NCI-H1105 treated with DMSO at 0.1 percent for 48 hours (cell line): ENCODE measurements around the gene PFN4.

Source experiments
- DNase-seq: peaks from one replicate; lab custom pipeline; 2025; lab: John Stamatoyannopoulos, UW

PFN4 gene

DNA sequence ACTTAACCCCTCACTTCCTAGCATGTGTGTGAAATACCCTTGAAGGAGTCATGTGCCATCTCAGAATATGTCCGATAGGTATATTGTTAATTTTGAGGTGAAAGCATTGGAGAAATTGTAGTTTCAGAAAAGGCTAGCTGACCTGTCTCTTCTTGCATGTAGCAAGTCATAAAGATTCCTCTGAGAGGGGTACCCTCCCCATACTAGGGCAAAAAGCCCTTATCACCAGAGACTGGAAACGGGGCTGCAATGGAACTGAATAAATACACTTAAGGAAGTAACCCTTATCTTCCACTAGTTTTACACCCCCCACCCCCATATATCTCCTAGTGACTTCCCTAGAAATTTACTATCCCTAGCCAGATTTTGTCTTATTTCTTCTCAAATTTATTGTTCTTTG lies 45.3 kb downstream of the PFN4 start:
- no peak for DNase-seq

DNA sequence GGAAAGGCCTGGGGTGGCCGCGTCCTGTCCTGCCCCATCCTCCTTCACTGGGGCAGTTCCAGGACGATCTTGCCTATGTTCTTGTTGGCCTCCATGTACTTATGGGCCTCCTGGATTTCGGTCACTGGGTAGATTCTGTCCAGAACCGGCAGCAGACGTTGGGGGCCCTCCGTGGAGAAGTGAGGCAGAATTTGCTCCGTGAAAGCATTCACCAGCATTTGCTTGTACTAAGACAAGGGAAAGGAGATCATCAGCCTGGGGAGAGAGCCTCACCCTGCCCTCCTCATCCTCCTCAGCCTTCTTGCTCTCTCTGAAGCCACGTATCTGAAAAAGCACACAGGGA lies 45.6 kb downstream of the PFN4 start:
- DNase-seq = no peak

DNA sequence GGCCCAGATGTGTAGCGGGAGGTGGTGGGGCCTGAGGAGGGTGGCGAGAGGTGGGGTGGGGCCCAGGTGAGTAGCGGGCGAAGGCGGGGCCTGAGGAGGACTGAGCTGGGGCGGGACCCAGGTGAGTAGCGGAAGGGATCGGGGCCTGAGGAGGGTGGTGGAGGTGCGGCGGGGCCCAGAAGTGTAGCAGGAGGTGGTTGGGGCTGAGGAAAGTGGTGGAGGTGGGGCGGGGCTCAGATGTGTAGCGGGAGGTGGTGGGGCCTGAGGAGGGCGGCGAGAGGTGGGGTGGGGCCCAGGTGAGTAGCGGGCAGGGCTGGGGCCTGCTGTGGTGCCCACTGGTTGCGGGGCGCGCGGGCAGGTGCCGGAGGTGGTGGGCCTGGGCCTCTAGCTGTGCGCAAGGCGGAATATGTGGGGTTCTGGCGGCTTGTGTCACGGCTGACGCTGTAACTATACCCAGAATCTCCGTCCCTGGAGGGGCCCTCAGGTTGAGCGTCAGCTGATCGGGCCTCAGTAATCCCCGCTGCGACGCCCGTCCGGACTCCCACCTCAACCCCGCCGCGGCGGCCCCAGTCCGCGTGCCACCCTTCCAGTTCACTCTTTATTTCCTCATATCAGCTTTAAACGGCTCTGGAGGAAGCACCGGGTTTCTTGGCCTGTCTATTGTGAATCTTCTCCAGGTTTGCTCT lies 46.1 kb downstream of the PFN4 start:
- peak; percentile 37 for DNase-seq

DNA sequence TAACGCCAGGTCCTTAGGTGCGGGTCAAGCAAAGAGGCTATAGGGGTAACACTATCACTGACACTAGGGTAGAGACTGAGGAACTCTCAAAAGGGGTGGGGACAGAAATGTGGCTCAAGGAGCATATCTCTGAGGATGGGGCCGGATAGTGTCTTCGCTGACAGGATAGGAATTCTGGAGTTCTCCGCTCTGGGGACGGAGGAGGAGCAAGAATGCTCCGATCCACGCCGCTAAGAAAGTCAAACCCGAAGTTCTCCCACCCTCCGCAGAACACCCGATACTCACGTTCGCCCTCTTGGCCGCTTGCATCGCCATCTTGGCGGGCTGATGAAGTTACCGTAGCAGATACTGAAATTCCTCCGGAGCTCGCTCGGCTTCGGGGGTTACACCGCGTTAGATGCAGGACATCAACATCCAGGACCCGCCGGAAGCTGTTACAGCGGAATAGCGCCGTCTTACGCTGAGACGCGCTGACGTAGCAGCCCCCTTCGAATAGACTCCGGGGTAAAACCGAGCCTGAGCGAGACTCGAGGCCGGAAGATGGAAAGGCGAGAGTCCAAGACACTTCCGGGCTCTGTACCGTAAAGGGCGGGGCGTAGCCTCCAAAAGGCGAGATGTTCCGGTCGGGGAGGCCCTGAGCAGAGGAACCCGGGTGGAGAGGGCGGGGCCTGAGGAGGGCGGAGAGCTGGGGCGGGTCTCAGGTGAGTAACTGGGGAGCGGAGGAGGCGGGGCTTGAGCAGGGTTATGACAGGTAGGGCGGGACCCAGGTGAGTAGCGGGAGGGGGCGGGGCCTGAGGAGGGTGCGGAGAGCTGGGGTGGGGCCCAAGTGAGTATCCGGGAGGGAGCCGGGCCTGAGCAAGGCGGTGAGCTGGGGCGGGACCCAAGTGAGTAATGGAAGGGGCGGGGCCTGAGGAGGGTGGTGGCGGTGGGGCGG lies 47.0 kb downstream of the PFN4 start, which contains the start of gene SF3B6:
Gene SF3B6 (minus strand): TSS at position 412 of the 934 bp plus-strand sequence. CDS start 97 bp downstream, at position 315.
- peak; percentile 98 for DNase-seq

DNA sequence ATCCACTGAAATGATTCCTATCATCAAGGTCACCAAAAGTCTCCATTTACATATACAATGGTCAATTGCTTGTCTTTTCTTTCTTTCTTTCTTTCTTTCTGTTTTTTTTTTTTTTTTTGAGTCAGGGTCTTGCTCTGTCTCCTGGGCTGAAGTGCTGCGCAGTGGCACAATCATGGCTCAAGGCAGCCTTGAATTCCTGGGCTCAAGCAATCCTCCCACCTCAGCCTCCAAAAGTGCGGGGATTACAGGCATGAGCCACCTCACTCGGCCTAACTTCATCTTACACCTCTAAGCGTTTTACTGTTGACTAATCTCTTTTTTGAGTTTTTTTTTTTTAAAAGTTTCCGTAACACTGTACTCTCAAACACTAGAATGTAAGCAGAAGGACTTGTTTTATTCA lies 47.9 kb downstream of the PFN4 start:
- DNase-seq = no peak

DNA sequence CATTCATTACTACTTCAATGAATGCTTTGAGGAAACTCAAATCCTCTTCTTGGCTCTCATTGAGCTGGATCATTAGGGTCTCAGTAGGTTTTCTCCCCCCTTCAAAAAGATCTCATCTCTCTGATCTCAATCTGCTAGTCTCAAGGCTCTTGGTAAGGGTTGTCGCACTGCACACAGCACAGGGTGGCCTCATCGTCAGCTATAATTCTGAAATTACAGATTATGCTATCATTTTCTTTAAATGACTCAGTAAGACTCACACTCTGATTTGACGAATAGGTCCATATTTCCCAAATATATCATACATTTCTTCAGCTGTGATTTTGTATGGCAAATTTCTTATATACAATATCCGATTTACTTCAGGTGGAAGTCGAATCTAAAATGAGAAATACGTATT lies 49.3 kb downstream of the PFN4 start:
- no peak for DNase-seq

DNA sequence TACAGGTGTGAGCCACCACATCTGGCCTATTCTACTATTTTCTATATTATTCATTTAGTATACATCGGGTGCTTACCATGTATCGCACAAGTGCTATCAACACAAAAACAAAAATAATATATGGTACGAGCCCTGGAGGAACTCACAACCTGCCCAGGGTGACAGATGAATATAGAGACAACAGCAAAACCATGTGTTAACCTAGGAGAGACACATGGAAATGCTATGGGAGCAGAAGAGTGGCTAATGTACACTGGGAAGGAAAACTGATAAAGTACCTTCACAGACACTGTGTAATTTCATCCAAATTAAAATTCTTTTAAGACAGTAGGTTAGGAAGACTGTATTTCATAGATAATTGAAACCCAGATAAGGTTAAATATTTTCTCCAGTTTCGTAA lies 50.9 kb downstream of the PFN4 start:
- DNase-seq = no peak

DNA sequence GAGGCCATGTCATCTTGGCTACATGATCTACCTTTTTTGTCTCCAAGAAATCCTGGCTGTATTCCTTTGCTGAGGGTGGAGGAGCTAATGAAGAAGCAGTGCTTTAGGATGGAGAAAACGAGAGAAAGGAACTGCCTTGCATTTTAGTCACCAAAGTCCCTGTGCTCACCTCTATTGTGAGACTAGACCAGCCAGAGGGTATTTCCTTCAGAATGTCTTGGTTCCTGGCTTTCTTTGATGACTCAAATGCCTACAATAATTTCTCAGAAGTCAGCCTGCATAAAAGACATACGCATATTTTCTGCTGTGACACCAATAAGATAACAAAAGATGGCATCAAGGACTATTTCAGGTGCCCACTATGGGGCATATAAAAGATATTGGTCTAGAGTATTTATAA lies 57.8 kb downstream of the PFN4 start:
- DNase-seq = no peak
